WTC11 (cell line): ENCODE data around the gene SDHB. TPM values are rescaled to one million over a fixed set of nuclear protein-coding genes. Genes with fewer than 3 reads are reported as not detected.
A peak's percentile ranks its signal among the peaks of the same experiment; 100 is the strongest.

Experiments used
- ATAC-seq: fragments of 200-7000 bp; cut with Tn5 transposase; 2 replicates; pipeline ENCODE4 v1.10.0; 2021; ENCODE audit warnings: mild to moderate bottlenecking, moderate library complexity
- Bru-seq: library from RNA; stranded (reverse); fragments of 400-500 nt; gene quantifications from one replicate; lab custom pipeline; 2021; lab: Mats Ljungman, UMichigan
- CTCF ChIA-PET: fragments of 300-600 bp; sonication (Branson Sonifier 250); formaldehyde crosslinking; loops from one replicate; lab custom pipeline; 2021; ENCODE audit warnings: antibody characterized with exemption; lab: Charles Lee
- POLR2A ChIA-PET: fragments of 350-600 bp; sonication (Branson Sonifier 250); formaldehyde crosslinking; loops from one replicate; lab custom pipeline; 2021; ENCODE audit warnings: antibody characterized with exemption; lab: Charles Lee
- DNase-seq: peaks from one replicate; pipeline ENCODE4 v3.0.0; 2021; ENCODE audit warnings: low spot score
- H3K27ac Mint-ChIP-seq: 2 replicates; pipeline ENCODE4 v1.8.0; 2021; ENCODE audit warnings: mixed read lengths
- H3K27me3 Mint-ChIP-seq: 2 replicates; pipeline ENCODE4 v1.8.0; 2021; ENCODE audit warnings: low read depth, mild to moderate bottlenecking, moderate library complexity, mixed read lengths
- H3K36me3 Mint-ChIP-seq: 2 replicates; pipeline ENCODE4 v1.8.0; 2021; ENCODE audit warnings: mixed read lengths
- H3K4me1 Mint-ChIP-seq: 2 replicates; pipeline ENCODE4 v1.8.0; 2022; ENCODE audit warnings: mixed read lengths
- H3K4me3 Mint-ChIP-seq: 2 replicates; pipeline ENCODE4 v1.8.0; 2021; ENCODE audit warnings: mild to moderate bottlenecking, moderate library complexity, mixed read lengths
- H3K9me3 Mint-ChIP-seq: 2 replicates; pipeline ENCODE4 v1.8.0; 2021; ENCODE audit warnings: mixed read lengths
- ATF3 ChIP-seq: sonication (generic); formaldehyde crosslinking; conservative IDR thresholded peaks from 2 replicates; pipeline ENCODE4 v1.8.1; 2022; ENCODE audit warnings: mild to moderate bottlenecking, missing genetic modification reagents
- CDX4 ChIP-seq: fragments of 250-450 bp; sonication (Bioruptor Pico); IDR thresholded peaks from 2 replicates; pipeline ENCODE4 v1.9.0; 2021; ENCODE audit warnings: moderate library complexity, mild to moderate bottlenecking, inconsistent platforms, borderline replicate concordance
- CREM ChIP-seq: sonication (generic); formaldehyde crosslinking; IDR thresholded peaks from 2 replicates; pipeline ENCODE4 v1.8.1; 2022; ENCODE audit warnings: mild to moderate bottlenecking, missing genetic modification reagents, moderate library complexity
- E2F1 ChIP-seq: sonication (generic); formaldehyde crosslinking; IDR thresholded peaks from 2 replicates; pipeline ENCODE4 v1.8.0; 2022; ENCODE audit warnings: mild to moderate bottlenecking, missing genetic modification reagents
- ERG ChIP-seq: fragments of 250-450 bp; sonication (Bioruptor Pico); IDR thresholded peaks from 2 replicates; pipeline ENCODE4 v1.8.0; 2021; ENCODE audit warnings: mild to moderate bottlenecking
- ESRRA ChIP-seq: sonication (generic); formaldehyde crosslinking; IDR thresholded peaks from 2 replicates; pipeline ENCODE4 v1.8.1; 2022; ENCODE audit warnings: mild to moderate bottlenecking, missing genetic modification reagents, borderline replicate concordance
- GABPB1 ChIP-seq: sonication (generic); formaldehyde crosslinking; IDR thresholded peaks from 2 replicates; pipeline ENCODE4 v1.8.1; 2023; ENCODE audit warnings: mild to moderate bottlenecking, missing genetic modification reagents
- GTF2I ChIP-seq: fragments of 250-450 bp; sonication (Bioruptor Pico); conservative IDR thresholded peaks from 2 replicates; pipeline ENCODE4 v1.4.0; 2021; ENCODE audit warnings: mild to moderate bottlenecking
- HMGA2 ChIP-seq: fragments of 250-450 bp; sonication (Bioruptor Pico); IDR thresholded peaks from 2 replicates; pipeline ENCODE4 v1.4.0; 2021; ENCODE audit warnings: mild to moderate bottlenecking, moderate library complexity
- IRF1 ChIP-seq: sonication (generic); formaldehyde crosslinking; IDR thresholded peaks from 2 replicates; pipeline ENCODE4 v1.8.0; 2023; ENCODE audit warnings: missing genetic modification reagents
- KAT7 ChIP-seq: sonication (generic); formaldehyde crosslinking; IDR thresholded peaks from 2 replicates; pipeline ENCODE4 v1.8.1; 2023; ENCODE audit warnings: missing genetic modification reagents, mild to moderate bottlenecking, borderline replicate concordance
- MAX ChIP-seq: sonication (generic); formaldehyde crosslinking; IDR thresholded peaks from 2 replicates; pipeline ENCODE4 v1.8.0; 2022; ENCODE audit warnings: mild to moderate bottlenecking, missing genetic modification reagents
- MLX ChIP-seq: sonication (generic); formaldehyde crosslinking; IDR thresholded peaks from 2 replicates; pipeline ENCODE4 v1.8.1; 2023; ENCODE audit warnings: mild to moderate bottlenecking, missing genetic modification reagents, moderate library complexity
- NR3C1 ChIP-seq: sonication (generic); formaldehyde crosslinking; conservative IDR thresholded peaks from 2 replicates; pipeline ENCODE4 v1.8.1; 2023; ENCODE audit warnings: low read depth, mild to moderate bottlenecking, missing genetic modification reagents
- PRDM15 ChIP-seq: sonication (generic); formaldehyde crosslinking; IDR thresholded peaks from 2 replicates; pipeline ENCODE4 v1.8.0; 2022; ENCODE audit warnings: missing genetic modification reagents
- RELA ChIP-seq: sonication (generic); formaldehyde crosslinking; IDR thresholded peaks from 2 replicates; pipeline ENCODE4 v1.8.1; 2022; ENCODE audit warnings: missing genetic modification reagents, mild to moderate bottlenecking, borderline replicate concordance
- SOX15 ChIP-seq: fragments of 250-450 bp; sonication (Bioruptor Pico); IDR thresholded peaks from 2 replicates; pipeline ENCODE4 v1.9.0; 2021; ENCODE audit warnings: mild to moderate bottlenecking
- STAT6 ChIP-seq: sonication (generic); formaldehyde crosslinking; conservative IDR thresholded peaks from 2 replicates; pipeline ENCODE4 v1.8.1; 2023; ENCODE audit warnings: mild to moderate bottlenecking, low read depth, missing genetic modification reagents, moderate library complexity
- TEAD4 ChIP-seq: sonication (generic); formaldehyde crosslinking; IDR thresholded peaks from 2 replicates; pipeline ENCODE4 v1.8.0; 2022; ENCODE audit warnings: mild to moderate bottlenecking, missing genetic modification reagents
- ZNF281 ChIP-seq: sonication (generic); formaldehyde crosslinking; IDR thresholded peaks from 2 replicates; pipeline ENCODE4 v1.8.0; 2023; ENCODE audit warnings: mild to moderate bottlenecking, missing genetic modification reagents
- long read RNA-seq, 3 experiments: library from RNA in 1 of 3; library from capped mRNA in 1 of 3; library from polyadenylated mRNA in 1 of 3; unstranded in 2 of 3; stranded (forward) in 1 of 3; transcript quantifications; one replicate each; pipeline ENCODE4 v2.0.0, GENCODE V29; 2021
- total RNA-seq: library from RNA; stranded (reverse); gene quantifications from 3 replicates; pipeline ENCODE4 v1.2.3, GENCODE V29; 2021

SDHB gene
- 81.5 to 90.1 TPM (median 89.5 TPM) in 3 replicates for total RNA-seq
- Bru-seq, nascent RNA, result percentile 80 among the genes with signal in this experiment
- long read RNA-seq, experiment 1, transcript SDHB-201 (8 exons, 1,153 nt), result major isoform, 166 of 182 reads
- long read RNA-seq, experiment 1, partial matches to known transcripts, result 10 of 182 reads
- long read RNA-seq, experiment 1, other reads (novel, unspliced or antisense), result 6 of 182 reads
- long read RNA-seq, experiment 2, transcript SDHB-201 (8 exons, 1,153 nt), result major isoform, 96 of 122 reads
- long read RNA-seq, experiment 2, partial matches to known transcripts, result 22 of 122 reads
- long read RNA-seq, experiment 2, other reads (novel, unspliced or antisense), result 3 of 122 reads
- long read RNA-seq, experiment 3, transcript SDHB-201 (8 exons, 1,153 nt), result major isoform, 473 of 483 reads
- long read RNA-seq, experiment 3, partial matches to known transcripts, result 2 of 483 reads
- long read RNA-seq, experiment 3, other reads (novel, unspliced or antisense), result 8 of 483 reads

GRCh38 chr1:17053685-17054410 is at the start of gene SDHB:
TSS of gene SDHB (minus strand) at chr1:17054032. CDS start at chr1:17054019, 13 bp downstream.
- Mint-ChIP-seq H3K4me3 (peak within 1 kb of the TSS; percentile 99), H3K27me3 (no peaks in the 10 kb centered on the region), H3K4me1 (peaks cover 8% of the 10 kb centered on the region), H3K9me3 (no peaks in the 10 kb centered on the region), H3K27ac (peak within 1 kb of the TSS; percentile 95), H3K36me3 (peaks cover 7% of the 10 kb centered on the region)
- ChIA-PET POLR2A (no interaction called here), CTCF (interaction anchor here (0.7 kb wide), 1 partner anchor 204 kb away, joined by 3 read pairs; no protein-coding TSS in a partner anchor)
- DNase-seq (peak; percentile 99), ATAC-seq (peak; percentile 98)
- no peak for TF ChIP-seq PRDM15 (CRISPR knock-in tag)
- no peak for TF ChIP-seq GTF2I
- peak; percentile 59 for TF ChIP-seq GABPB1
- no peak for TF ChIP-seq IRF1 (CRISPR knock-in tag)
- TF ChIP-seq ESRRA (CRISPR knock-in tag), result no peak
- no peak for TF ChIP-seq E2F1 (CRISPR knock-in tag)
- TF ChIP-seq ZNF281 (CRISPR knock-in tag), result no peak
- peak; percentile 78; the same call in 1 of the 2 replicates for TF ChIP-seq CREM
- TF ChIP-seq TEAD4 (CRISPR knock-in tag), result no peak
- no peak for TF ChIP-seq RELA (CRISPR knock-in tag)
- TF ChIP-seq CDX4, result no peak
- no peak for TF ChIP-seq KAT7
- TF ChIP-seq MLX (CRISPR knock-in tag), result no peak
- TF ChIP-seq NR3C1 (CRISPR knock-in tag), result no peak
- TF ChIP-seq ERG (CRISPR knock-in tag), result no peak
- peak; percentile 69 for TF ChIP-seq MAX (CRISPR knock-in tag)
- no peak for TF ChIP-seq STAT6 (CRISPR knock-in tag)
- no peak for TF ChIP-seq ATF3 (CRISPR knock-in tag)
- TF ChIP-seq SOX15 (CRISPR knock-in tag), result no peak
- TF ChIP-seq HMGA2 (CRISPR knock-in tag), result no peak
